Neural cell (in vitro differentiated cells): Measurements from ENCODE around the gene FRMD4A. TPM values are rescaled to one million over a fixed set of nuclear protein-coding genes. Genes with fewer than 3 reads are reported as not detected.

Source experiments
- H2AFZ ChIP-seq: fragments of 200-600, 300-800 bp; sonication (generic), shearing (Covaris generic); 2 replicates; pipeline ENCODE4 v1.6.0; 2014; ENCODE audit warnings: low read depth, mild to moderate bottlenecking, antibody characterized with exemption, low read length, moderate library complexity
- H3F3A ChIP-seq: fragments of 200-600 bp; shearing (Covaris generic); 2 replicates; pipeline ENCODE4 v1.6.1; 2016; ENCODE audit warnings: mild to moderate bottlenecking, moderate library complexity, mixed read lengths, antibody characterized with exemption, low read length; ENCODE audit not compliant: insufficient read depth, poor library complexity, severe bottlenecking
- H3K27ac ChIP-seq: fragments of 200-600, 300-800 bp; sonication (generic), shearing (Covaris generic); 2 replicates; pipeline ENCODE4 v1.5.1; 2014; ENCODE audit warnings: mild to moderate bottlenecking, low read length, moderate library complexity
- H3K27me3 ChIP-seq: fragments of 300-800, 200-600 bp; sonication (generic), shearing (Covaris generic); 2 replicates; pipeline ENCODE4 v1.6.0; 2014; ENCODE audit warnings: mild to moderate bottlenecking, low read depth, low read length, moderate library complexity; ENCODE audit not compliant: insufficient read depth
- H3K36me3 ChIP-seq: fragments of 300-800, 200-600 bp; sonication (generic), shearing (Covaris generic); 2 replicates; pipeline ENCODE4 v1.5.1; 2014; ENCODE audit warnings: mild to moderate bottlenecking, antibody characterized with exemption, low read length, moderate library complexity; ENCODE audit not compliant: insufficient read depth
- H3K4me2 ChIP-seq: fragments of 300-800, 200-600 bp; sonication (generic), shearing (Covaris generic); 2 replicates; pipeline ENCODE4 v1.6.0; 2014; ENCODE audit warnings: mild to moderate bottlenecking, low read length
- H3K4me3 ChIP-seq: fragments of 300-800, 200-600 bp; sonication (generic), shearing (Covaris generic); 2 replicates; pipeline ENCODE4 v1.5.1; 2014; ENCODE audit warnings: mild to moderate bottlenecking, low read length, moderate library complexity
- H3K79me2 ChIP-seq: fragments of 200-600 bp; shearing (Covaris generic); replicated peaks from 2 replicates; pipeline ENCODE4 v1.6.0; 2014; ENCODE audit warnings: mild to moderate bottlenecking, low read length, moderate library complexity; ENCODE audit not compliant: insufficient read depth
- H3K9ac ChIP-seq: fragments of 300-800, 200-600 bp; sonication (generic), shearing (Covaris generic); 2 replicates; pipeline ENCODE4 v1.6.1; 2016; ENCODE audit warnings: mild to moderate bottlenecking, low read length, mixed read lengths
- H3K9me2 ChIP-seq: fragments of 200-600 bp; shearing (Covaris generic); 2 replicates; pipeline ENCODE4 v1.6.1; 2016; ENCODE audit warnings: mild to moderate bottlenecking, low read length, mixed read lengths; ENCODE audit not compliant: insufficient read depth
- H3K9me3 ChIP-seq: fragments of 200-600, 300-800 bp; sonication (generic), shearing (Covaris generic); 2 replicates; pipeline ENCODE4 v1.6.1; 2016; ENCODE audit warnings: mild to moderate bottlenecking, mixed run types, low read length, moderate library complexity, mixed read lengths
- H4K20me1 ChIP-seq: fragments of 200-600 bp; shearing (Covaris generic); 2 replicates; pipeline ENCODE4 v1.6.1; 2016; ENCODE audit warnings: mild to moderate bottlenecking, mixed run types; ENCODE audit not compliant: insufficient read depth
- EP300 ChIP-seq: fragments of 450-650 bp; conservative IDR thresholded peaks from 2 replicates; pipeline ENCODE4 v1.6.1; 2014; ENCODE audit warnings: antibody characterized with exemption, mild to moderate bottlenecking, moderate library complexity; ENCODE audit not compliant: poor library complexity, severe bottlenecking
- EZH2 ChIP-seq: fragments of 200-600, 300-800 bp; shearing (Covaris generic), sonication (generic); IDR thresholded peaks from 2 replicates; pipeline ENCODE4 v1.6.1; 2014; ENCODE audit warnings: antibody characterized with exemption, low read length, borderline replicate concordance, mild to moderate bottlenecking; ENCODE audit not compliant: insufficient read depth, poor library complexity, severe bottlenecking
- MXI1 ChIP-seq: fragments of 450-650 bp; conservative IDR thresholded peaks from 2 replicates; pipeline ENCODE4 v1.6.1; 2014; ENCODE audit warnings: antibody characterized with exemption, mild to moderate bottlenecking; ENCODE audit not compliant: poor library complexity, severe bottlenecking
- POLR2AphosphoS5 ChIP-seq: IDR thresholded peaks from 2 replicates; pipeline ENCODE4 v1.6.1; 2012
- RAD21 ChIP-seq: fragments of 450-650 bp; conservative IDR thresholded peaks from 2 replicates; pipeline ENCODE4 v1.6.1; 2014; ENCODE audit warnings: antibody characterized with exemption, mild to moderate bottlenecking, moderate library complexity
- REST ChIP-seq: IDR thresholded peaks from 2 replicates; pipeline ENCODE4 v1.6.1; 2012; ENCODE audit warnings: borderline replicate concordance
- SMC3 ChIP-seq: fragments of 450-650 bp; conservative IDR thresholded peaks from 2 replicates; pipeline ENCODE4 v1.6.1; 2014; ENCODE audit warnings: antibody characterized with exemption, mild to moderate bottlenecking, moderate library complexity; ENCODE audit not compliant: poor library complexity
- TAF1 ChIP-seq: IDR thresholded peaks from 2 replicates; pipeline ENCODE4 v1.6.1; 2012; ENCODE audit warnings: low read depth
- polyA plus RNA-seq: library from polyadenylated mRNA; depleted of rRNA; stranded (reverse); fragments of >200 nt; gene quantifications from 2 replicates; pipeline ENCODE4 v1.2.3, GENCODE V29; 2014
- TF ChIP-seq, protein P1 (sequence below): fragments of 450-650 bp; IDR thresholded peaks from 2 replicates; pipeline ENCODE4 v1.5.1; 2014; ENCODE audit warnings: antibody characterized with exemption, mild to moderate bottlenecking, moderate library complexity; ENCODE audit not compliant: poor library complexity, severe bottlenecking

FRMD4A gene
- polyA plus RNA-seq, 1 donor from 2014 or later = 36.5 TPM

GRCh38 chr10:14022052-14022451 lies 308.7 kb downstream of the FRMD4A start:
- no peak overlapping the region for H3K4me2 ChIP-seq
- no peaks in the 10 kb centered on the region for H3K79me2 ChIP-seq
- no peak overlapping the region for H3K27ac ChIP-seq
- no peak overlapping the region for H2AFZ ChIP-seq
- no peak overlapping the region for H3K9ac ChIP-seq
- H3K4me3 ChIP-seq = no peak overlapping the region
- H3K9me3 ChIP-seq = no peaks in the 10 kb centered on the region
- no peaks in the 10 kb centered on the region for H3K9me2 ChIP-seq
- H4K20me1 ChIP-seq = no peaks in the 10 kb centered on the region
- TF ChIP-seq SMC3 = no peak
- no peak for TF ChIP-seq EZH2
- no peak for TF ChIP-seq POLR2AphosphoS5
- TF ChIP-seq REST = no peak
- no peak for TF ChIP-seq RAD21
- TF ChIP-seq, protein P1, sequence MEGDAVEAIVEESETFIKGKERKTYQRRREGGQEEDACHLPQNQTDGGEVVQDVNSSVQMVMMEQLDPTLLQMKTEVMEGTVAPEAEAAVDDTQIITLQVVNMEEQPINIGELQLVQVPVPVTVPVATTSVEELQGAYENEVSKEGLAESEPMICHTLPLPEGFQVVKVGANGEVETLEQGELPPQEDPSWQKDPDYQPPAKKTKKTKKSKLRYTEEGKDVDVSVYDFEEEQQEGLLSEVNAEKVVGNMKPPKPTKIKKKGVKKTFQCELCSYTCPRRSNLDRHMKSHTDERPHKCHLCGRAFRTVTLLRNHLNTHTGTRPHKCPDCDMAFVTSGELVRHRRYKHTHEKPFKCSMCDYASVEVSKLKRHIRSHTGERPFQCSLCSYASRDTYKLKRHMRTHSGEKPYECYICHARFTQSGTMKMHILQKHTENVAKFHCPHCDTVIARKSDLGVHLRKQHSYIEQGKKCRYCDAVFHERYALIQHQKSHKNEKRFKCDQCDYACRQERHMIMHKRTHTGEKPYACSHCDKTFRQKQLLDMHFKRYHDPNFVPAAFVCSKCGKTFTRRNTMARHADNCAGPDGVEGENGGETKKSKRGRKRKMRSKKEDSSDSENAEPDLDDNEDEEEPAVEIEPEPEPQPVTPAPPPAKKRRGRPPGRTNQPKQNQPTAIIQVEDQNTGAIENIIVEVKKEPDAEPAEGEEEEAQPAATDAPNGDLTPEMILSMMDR = no peak
- TF ChIP-seq TAF1 = no peak
- TF ChIP-seq EP300 = no peak
- TF ChIP-seq MXI1 = no peak
- no peaks in the 10 kb centered on the region for H3F3A ChIP-seq
- H3K27me3 ChIP-seq = no peaks in the 10 kb centered on the region
- no peaks in the 10 kb centered on the region for H3K36me3 ChIP-seq

- H3K9ac ChIP-seq = no peak overlapping the region
- H3K4me2 ChIP-seq = peak overlapping the region; percentile 6
- no peaks in the 10 kb centered on the region for H3K79me2 ChIP-seq
- no peak overlapping the region for H2AFZ ChIP-seq
- no peaks in the 10 kb centered on the region for H3K36me3 ChIP-seq
- no peaks in the 10 kb centered on the region for H3K27me3 ChIP-seq
- H3K9me3 ChIP-seq = no peaks in the 10 kb centered on the region
- H3K27ac ChIP-seq = peak overlapping the region; percentile 54
- no peaks in the 10 kb centered on the region for H3F3A ChIP-seq
- H3K9me2 ChIP-seq = no peaks in the 10 kb centered on the region
- no peak for TF ChIP-seq EZH2
- TF ChIP-seq TAF1 = no peak
- no peak for TF ChIP-seq MXI1
- no peak for TF ChIP-seq POLR2AphosphoS5
- peak; percentile 48 for TF ChIP-seq EP300
- TF ChIP-seq REST = no peak
- TF ChIP-seq, protein P1 = no peak
- TF ChIP-seq RAD21 = no peak
- H4K20me1 ChIP-seq = no peaks in the 10 kb centered on the region
- peak overlapping the region; percentile 36 for H3K4me3 ChIP-seq
Observed at GRCh38 chr10:14020037-14020664, 310.6 kb downstream of the FRMD4A start.
